Stimulated activated naive CD8-positive, alpha-beta T cell treated with anti-CD3 and anti-CD28 coated beads, Interleukin-15, amount 100 ng/mL, for 72 hours (primary cell): ENCODE results near the gene MARK4.

ENCODE experiments used
- ATAC-seq: fragments of 150-1000 bp; cut with Tn5 transposase; 2 replicates; pipeline ENCODE4 v1.10.0; 2021; ENCODE audit warnings: mild to moderate bottlenecking, moderate library complexity
- DNase-seq, 2 donors: peaks; one replicate each; pipeline ENCODE4 v3.0.0; 2021 to 2022
- H3K27ac Mint-ChIP-seq, 2 donors: one replicate each; pipeline ENCODE4 v1.8.0; 2022; ENCODE audit warnings: mild to moderate bottlenecking in 2 of 2, mixed read lengths in 2 of 2, moderate library complexity in 2 of 2
- H3K27me3 Mint-ChIP-seq: one replicate; pipeline ENCODE4 v1.8.0; 2022; ENCODE audit warnings: mixed read lengths
- H3K4me1 Mint-ChIP-seq: one replicate; pipeline ENCODE4 v1.8.0; 2022; ENCODE audit warnings: mild to moderate bottlenecking, mixed read lengths
- H3K4me3 Mint-ChIP-seq, 2 donors: one replicate each; pipeline ENCODE4 v1.8.0; 2022; ENCODE audit warnings: mild to moderate bottlenecking in 2 of 2, mixed read lengths in 2 of 2, moderate library complexity in 1 of 2
- H3K9me3 Mint-ChIP-seq, 2 donors: one replicate each; pipeline ENCODE4 v1.8.0; 2022; ENCODE audit warnings: mixed read lengths in 2 of 2

MARK4 gene

GRCh38 chr19:45348367-45349125 is 97.5 kb downstream of the MARK4 start:
- no peak for ATAC-seq
- no peak overlapping the region for H3K27ac Mint-ChIP-seq
- H3K4me1 Mint-ChIP-seq, result peaks cover 8% of the 10 kb centered on the region
- peaks cover 26% of the 10 kb centered on the region for H3K27me3 Mint-ChIP-seq
- H3K9me3 Mint-ChIP-seq, result no peaks in the 10 kb centered on the region
- H3K4me3 Mint-ChIP-seq, result no peak overlapping the region
- no peak for DNase-seq

GRCh38 chr19:45349126-45349415 is 98.0 kb downstream of the MARK4 start:
- DNase-seq (no peak), ATAC-seq (no peak)
- Mint-ChIP-seq H3K4me3 (no peak overlapping the region), H3K4me1 (peaks cover 8% of the 10 kb centered on the region), H3K9me3 (no peaks in the 10 kb centered on the region), H3K27ac (no peak overlapping the region), H3K27me3 (peaks cover 24% of the 10 kb centered on the region)

GRCh38 chr19:45349430-45349941 is 98.4 kb downstream of the MARK4 start:
- no peak for ATAC-seq
- Mint-ChIP-seq H3K4me3 (no peak overlapping the region), H3K4me1 (peaks cover 8% of the 10 kb centered on the region)

GRCh38 chr19:45350477-45351058 is 99.5 kb downstream of the MARK4 start:
- Mint-ChIP-seq H3K27ac (no peak overlapping the region), H3K27me3 (peaks cover 9% of the 10 kb centered on the region), H3K4me1 (peaks cover 8% of the 10 kb centered on the region), H3K9me3 (no peaks in the 10 kb centered on the region), H3K4me3 (no peak overlapping the region)
- ATAC-seq (no peak), DNase-seq (no peak)

More at GRCh38 chr19:45349430-45349941, 98.4 kb downstream of the MARK4 start:
- Mint-ChIP-seq H3K9me3 (no peaks in the 10 kb centered on the region), H3K27me3 (peaks cover 20% of the 10 kb centered on the region), H3K27ac (no peak overlapping the region)
- no peak for DNase-seq

GRCh38 chr19:45351401-45351952 is 100.4 kb downstream of the MARK4 start:
- ATAC-seq, result no peak
- Mint-ChIP-seq H3K4me1 (peaks cover 8% of the 10 kb centered on the region), H3K27me3 (peaks cover 1% of the 10 kb centered on the region), H3K27ac (no peak overlapping the region), H3K9me3 (no peaks in the 10 kb centered on the region), H3K4me3 (no peak overlapping the region)
- no peak for DNase-seq

DNA sequence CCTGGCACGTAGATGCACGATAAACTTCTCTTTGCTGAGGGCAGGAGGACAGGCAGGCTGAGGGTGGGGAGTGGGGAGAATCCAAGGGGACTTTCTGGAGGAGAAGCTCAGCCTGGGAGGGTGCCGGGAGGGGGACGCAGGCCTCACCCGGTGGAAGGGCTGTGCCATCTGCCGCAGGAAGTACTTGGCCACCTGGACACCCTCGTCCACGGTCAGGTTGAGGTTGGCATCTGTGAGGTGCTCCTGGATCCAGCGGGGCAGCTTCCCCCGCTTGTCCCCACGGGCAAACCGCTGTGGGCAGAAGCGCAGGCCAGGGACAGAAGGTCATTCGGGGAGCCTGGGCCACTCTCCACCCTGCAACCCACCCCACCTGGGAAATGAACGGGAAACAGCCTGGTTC is 101.0 kb downstream of the MARK4 start:
- no peaks in the 10 kb centered on the region for H3K9me3 Mint-ChIP-seq
- no peak overlapping the region for H3K27ac Mint-ChIP-seq
- H3K4me3 Mint-ChIP-seq, result no peak overlapping the region
- no peak for DNase-seq
- peaks cover 8% of the 10 kb centered on the region for H3K4me1 Mint-ChIP-seq
- no peaks in the 10 kb centered on the region for H3K27me3 Mint-ChIP-seq
- ATAC-seq, result no peak

DNA sequence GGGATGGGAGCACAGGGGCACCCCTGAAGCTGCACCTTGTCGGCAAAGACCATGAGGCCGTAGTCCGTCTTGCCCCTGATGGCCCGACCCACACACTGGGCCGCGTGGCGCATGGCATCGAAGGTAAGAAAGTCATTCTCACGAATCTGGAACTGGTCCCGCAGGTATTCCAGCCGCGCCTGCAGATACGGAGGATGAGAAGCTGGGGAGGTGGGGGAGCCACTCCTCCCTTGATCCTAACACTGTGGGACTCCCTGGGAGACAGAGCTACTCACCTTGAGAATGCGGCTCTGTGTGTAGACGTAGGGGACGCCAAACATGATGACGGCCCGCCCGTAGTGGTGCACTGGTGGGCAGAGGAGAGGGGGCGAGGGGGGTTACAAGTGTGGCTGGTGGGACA is 101.4 kb downstream of the MARK4 start:
- DNase-seq, result no peak
- H3K4me1 Mint-ChIP-seq, result peaks cover 8% of the 10 kb centered on the region
- H3K27ac Mint-ChIP-seq, result no peak overlapping the region
- no peaks in the 10 kb centered on the region for H3K9me3 Mint-ChIP-seq
- no peak for ATAC-seq
- no peak overlapping the region for H3K4me3 Mint-ChIP-seq
- no peaks in the 10 kb centered on the region for H3K27me3 Mint-ChIP-seq

- Mint-ChIP-seq H3K4me1 (peaks cover 5% of the 10 kb centered on the region), H3K9me3 (no peaks in the 10 kb centered on the region), H3K27ac (no peak overlapping the region), H3K27me3 (no peaks in the 10 kb centered on the region), H3K4me3 (no peak overlapping the region)
- ATAC-seq, result peak; percentile 15
- no peak for DNase-seq
Observed at GRCh38 chr19:45352914-45353796, 102.1 kb downstream of the MARK4 start.

DNA sequence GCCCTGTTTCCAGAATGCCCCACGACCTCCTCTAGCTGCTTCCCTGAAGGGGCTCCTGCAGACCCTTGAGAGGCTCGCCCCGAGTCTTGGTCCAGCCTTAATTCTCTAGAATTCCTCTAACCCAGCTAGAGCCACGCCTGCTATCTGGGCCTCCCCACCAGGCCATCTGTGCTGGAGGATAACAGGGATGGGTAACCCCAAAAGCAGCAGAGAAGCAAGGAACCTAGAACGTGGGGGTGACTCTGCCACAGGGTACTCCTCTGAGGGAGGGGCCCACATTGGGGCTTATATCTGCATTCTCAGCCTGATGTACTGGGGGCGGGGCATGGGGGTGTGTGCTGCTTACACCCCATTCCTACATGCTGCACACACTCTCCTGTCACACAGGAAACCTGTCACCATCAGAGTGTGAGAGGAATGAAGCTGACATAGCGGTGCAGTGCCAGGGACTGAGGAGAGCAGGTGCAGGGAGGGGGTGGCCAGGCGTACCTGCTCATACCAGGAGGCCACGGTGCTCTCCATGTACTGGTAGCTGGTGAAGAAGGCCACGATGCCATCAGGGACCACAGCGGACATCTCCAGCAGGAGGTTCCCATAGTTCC is 103.3 kb downstream of the MARK4 start:
- DNase-seq (no peak), ATAC-seq (no peak)
- H3K4me3 Mint-ChIP-seq, result no peak overlapping the region
- peak overlapping the region in 1 of 2 donors; percentile 63 for H3K27ac Mint-ChIP-seq
- H3K4me1 Mint-ChIP-seq, result no peaks in the 10 kb centered on the region
- H3K27me3 Mint-ChIP-seq, result no peaks in the 10 kb centered on the region
- no peaks in the 10 kb centered on the region for H3K9me3 Mint-ChIP-seq
